Breast epithelium (tissue), 4 donors: ENCODE results near the gene NHERF2. TPM values are rescaled to one million over a fixed set of nuclear protein-coding genes. Genes with fewer than 3 reads are reported as not detected.

ENCODE experiments used
- DNase-seq, 2 donors: peaks; one replicate each; pipeline ENCODE4 v3.0.0-alpha.2; 2019; ENCODE audit warnings: low spot score in 2 of 2
- H3K27ac ChIP-seq, 2 donors: fragments of 200-600 bp; sonication (generic) in 1 of 2; one replicate each; pipeline ENCODE4 v1.5.1; 2016 to 2019; ENCODE audit warnings: mild to moderate bottlenecking in 1 of 2
- H3K27me3 ChIP-seq, 2 donors: fragments of 200-600 bp; sonication (generic) in 1 of 2; one replicate each; pipeline versions ENCODE4 v1.5.1 to v1.6.0; 2017 to 2019; ENCODE audit warnings: control low read depth in 1 of 2, mild to moderate bottlenecking in 1 of 2
- H3K36me3 ChIP-seq: fragments of 200-600 bp; one replicate; pipeline ENCODE4 v1.5.1; 2019
- H3K4me1 ChIP-seq, 2 donors: fragments of 200-600 bp; sonication (generic); one replicate each; pipeline ENCODE4 v1.5.1; 2016 to 2019; ENCODE audit warnings: control low read depth in 1 of 2
- H3K4me3 ChIP-seq, 3 donors: fragments of 200-600 bp; sonication (generic); 1 replicate in 2 of 3; 2 replicates in 1 of 3; pipeline ENCODE4 v1.5.1; 2016 to 2019; ENCODE audit warnings: mild to moderate bottlenecking in 3 of 3, moderate library complexity in 2 of 3
- H3K9me3 ChIP-seq, 2 donors: fragments of 200-600 bp; sonication (generic) in 1 of 2; one replicate each; pipeline ENCODE4 v1.5.1; 2016 to 2019; ENCODE audit warnings: control low read depth in 1 of 2
- CTCF ChIP-seq, 3 donors: fragments of 450-650 bp; IDR thresholded peaks; one replicate each; pipeline ENCODE4 v1.5.1; 2016 to 2017; ENCODE audit warnings: antibody characterized with exemption in 3 of 3, mild to moderate bottlenecking in 3 of 3, moderate library complexity in 3 of 3
- POLR2A ChIP-seq: fragments of 450-650 bp; IDR thresholded peaks from one replicate; pipeline ENCODE4 v1.6.1; 2016; ENCODE audit warnings: antibody characterized with exemption, mild to moderate bottlenecking, moderate library complexity
- POLR2AphosphoS5 ChIP-seq, 3 donors: sonication (generic); formaldehyde crosslinking; IDR thresholded peaks; one replicate each; pipeline ENCODE4 v1.6.1; 2017; ENCODE audit warnings: antibody characterized with exemption in 3 of 3
- intact Hi-C: fragments of 100-400 bp; cut with DNase I; formaldehyde crosslinking; loops from one replicate; pipeline ENCODE4 v1.15.1; 2023; ENCODE audit warnings: low total_unique reads
- total RNA-seq, 3 donors: library from RNA; depleted of rRNA; stranded (reverse); fragments of >200 nt; gene quantifications; one replicate each; pipeline ENCODE4 v1.1.0, GENCODE V29; 2016

Gene NHERF2
- total RNA-seq, 3 donors from 2014 or later: 31.5 to 58.3 (median 38.9) TPM

- Histone ChIP-seq H3K9me3 (no peaks in the 10 kb centered on the region), H3K36me3 (no peaks in the 10 kb centered on the region), H3K27ac (no peak overlapping the region), H3K4me3 (no peak overlapping the region), H3K4me1 (peaks cover 14 to 22% of the 10 kb centered on the region in 2 donors), H3K27me3 (peaks cover 5 to 25% of the 10 kb centered on the region in 2 donors)
- intact Hi-C loops: no loop called here
- DNase-seq: no peak
- TF ChIP-seq CTCF (IDR thresholded peaks at IDR 0.05) (no peak), POLR2A (no peak), POLR2AphosphoS5 (IDR thresholded peaks at IDR 0.05) (no peak)
These were observed 39.5 kb upstream of the NHERF2 start for GRCh38 chr16:1987198-1987597.

- H3K4me3 ChIP-seq: peak within 1 kb of the TSS in 2 of 3 donors; percentile 39 to 67
- H3K9me3 ChIP-seq: no peaks in the 10 kb centered on the region
- no peaks in the 10 kb centered on the region for H3K36me3 ChIP-seq
- intact Hi-C loops: no loop called here
- peaks cover 5 to 25% of the 10 kb centered on the region in 2 donors for H3K27me3 ChIP-seq
- no peak within 1 kb of the TSS for H3K27ac ChIP-seq
- DNase-seq: no peak
- no peak for TF ChIP-seq POLR2A
- no peak for TF ChIP-seq CTCF (IDR thresholded peaks at IDR 0.05)
- no peak for TF ChIP-seq POLR2AphosphoS5 (IDR thresholded peaks at IDR 0.05)
- peaks cover 9 to 22% of the 10 kb centered on the region in 2 donors for H3K4me1 ChIP-seq
These were observed 37.2 kb upstream of the NHERF2 start, which contains the start of gene SYNGR3 for GRCh38 chr16:1989209-1990100. Gene SYNGR3, plus strand, starts transcription at chr16:1989970. Its CDS starts 133 bp downstream, at chr16:1990103.

GRCh38 chr16:1990101-1990350 is 36.7 kb upstream of the NHERF2 start:
- Histone ChIP-seq H3K9me3 (no peaks in the 10 kb centered on the region), H3K4me3 (peak overlapping the region in 2 of 3 donors; percentile 39 to 67), H3K36me3 (no peaks in the 10 kb centered on the region), H3K27me3 (peaks cover 5 to 25% of the 10 kb centered on the region in 2 donors), H3K4me1 (peaks cover 4 to 20% of the 10 kb centered on the region in 2 donors), H3K27ac (no peak overlapping the region)
- intact Hi-C loops: no loop called here
- DNase-seq: no peak
- TF ChIP-seq POLR2AphosphoS5 (IDR thresholded peaks at IDR 0.05) (no peak), CTCF (IDR thresholded peaks at IDR 0.05) (no peak), POLR2A (no peak)

DNA sequence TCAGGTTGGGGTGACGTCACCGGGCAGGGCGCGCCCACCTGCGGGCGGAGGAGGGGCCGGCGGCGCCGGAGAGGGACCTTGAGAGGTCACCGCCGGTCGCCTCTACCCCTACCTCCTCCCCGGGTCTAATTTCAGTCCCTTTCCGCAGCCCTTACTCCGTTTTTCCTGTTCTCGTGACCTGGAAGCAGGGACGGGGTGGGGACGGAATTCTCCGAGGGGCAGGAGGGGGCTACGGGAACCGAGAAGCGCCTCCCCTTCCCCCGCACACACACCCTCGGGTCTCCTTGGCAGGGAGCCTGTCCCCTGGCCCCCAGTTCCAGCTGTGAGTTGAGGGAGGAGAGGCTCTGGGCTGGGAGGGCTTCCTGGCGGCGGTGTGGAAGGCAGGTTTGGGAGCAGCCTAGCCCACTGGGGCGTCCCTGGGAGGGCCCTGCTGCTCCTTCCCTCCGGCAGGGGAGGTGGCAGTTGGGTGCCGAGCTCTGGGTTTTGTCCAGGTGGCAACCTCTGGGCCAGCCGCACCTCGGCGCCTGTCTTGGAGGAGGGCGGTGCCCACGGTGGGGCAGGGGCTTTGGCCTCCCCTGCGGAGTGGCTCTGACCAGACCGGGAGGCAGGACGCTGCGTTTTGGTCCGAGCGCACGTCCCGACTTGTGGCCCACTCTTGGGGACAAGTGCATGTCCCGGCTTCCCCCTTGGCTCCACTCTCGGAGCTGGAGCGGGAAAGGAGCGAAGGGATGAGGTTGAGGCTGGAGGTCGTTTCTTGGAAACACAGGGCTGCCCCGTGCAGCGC is 36.2 kb upstream of the NHERF2 start:
- Histone ChIP-seq H3K27ac (no peak overlapping the region), H3K36me3 (no peaks in the 10 kb centered on the region), H3K4me1 (peaks cover 0 to 15% of the 10 kb centered on the region in 2 donors), H3K4me3 (peak overlapping the region in 2 of 3 donors; percentile 39 to 67), H3K9me3 (no peaks in the 10 kb centered on the region), H3K27me3 (peaks cover 5 to 25% of the 10 kb centered on the region in 2 donors)
- intact Hi-C loops: no loop called here
- no peak for TF ChIP-seq POLR2A
- TF ChIP-seq CTCF (IDR thresholded peaks at IDR 0.05): no peak
- TF ChIP-seq POLR2AphosphoS5 (IDR thresholded peaks at IDR 0.05): no peak
- DNase-seq: no peak

GRCh38 chr16:1991135-1991551 is 35.6 kb upstream of the NHERF2 start:
- no peak for DNase-seq
- H3K36me3 ChIP-seq: no peaks in the 10 kb centered on the region
- peaks cover 0 to 15% of the 10 kb centered on the region in 2 donors for H3K4me1 ChIP-seq
- H3K9me3 ChIP-seq: no peaks in the 10 kb centered on the region
- peaks cover 5 to 25% of the 10 kb centered on the region in 2 donors for H3K27me3 ChIP-seq
- H3K27ac ChIP-seq: no peak overlapping the region
- H3K4me3 ChIP-seq: peak overlapping the region in 2 of 3 donors; percentile 48 to 67
- intact Hi-C loops: no loop called here
- no peak for TF ChIP-seq CTCF (IDR thresholded peaks at IDR 0.05)
- no peak for TF ChIP-seq POLR2AphosphoS5 (IDR thresholded peaks at IDR 0.05)
- no peak for TF ChIP-seq POLR2A
